ENCODE results near the gene IRX4.

The IRX4 gene

DNA sequence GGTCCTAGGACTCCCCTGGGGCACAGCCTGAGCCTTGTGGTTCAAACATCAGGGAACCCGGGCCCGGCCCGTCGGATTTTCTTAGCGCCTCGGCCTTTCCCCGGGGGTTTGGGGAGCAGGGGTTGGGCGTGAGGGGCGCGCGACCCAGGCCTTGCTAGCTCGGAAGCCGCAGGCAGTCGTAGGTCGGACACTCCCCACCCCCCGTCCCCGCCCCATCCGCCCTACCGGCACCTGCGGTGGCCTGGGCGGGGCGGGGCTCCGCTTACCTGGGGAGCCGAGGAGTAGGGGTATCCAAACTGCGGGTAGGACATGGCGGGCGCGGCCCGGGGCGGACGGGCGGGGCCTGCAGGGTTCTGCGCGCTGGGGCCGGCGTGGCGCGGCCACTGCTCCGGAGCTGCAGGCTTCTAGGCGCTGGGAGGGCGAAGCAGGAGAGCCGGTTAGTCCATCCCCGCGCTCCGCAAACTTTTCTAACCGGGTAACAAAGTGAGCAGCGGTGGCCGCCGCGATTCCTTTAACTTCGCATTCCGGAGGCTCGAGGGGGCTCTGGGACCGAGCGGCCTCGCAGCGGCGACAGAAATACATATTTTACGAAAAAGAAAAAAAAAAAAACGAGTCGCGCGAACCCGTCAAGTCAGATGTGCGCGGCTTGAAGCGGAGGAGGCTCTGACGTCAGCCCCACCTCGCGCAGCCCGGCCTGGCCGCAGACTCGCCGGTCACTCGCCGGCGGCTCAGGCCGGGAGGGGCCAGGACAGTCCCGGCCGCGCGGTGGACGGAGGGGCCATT, at the start of gene IRX4:
TSS of gene IRX4 (minus strand) at position 589 of the 783 bp plus-strand sequence. CDS start at position 311, 278 bp downstream.
- DNase-seq (ENCODE audit: low spot score) = no peak

GRCh38 chr5:1931604-1932231, 49.0 kb upstream of the IRX4 start:
- DNase-seq (ENCODE audit: low spot score) = peak; percentile 80

DNA sequence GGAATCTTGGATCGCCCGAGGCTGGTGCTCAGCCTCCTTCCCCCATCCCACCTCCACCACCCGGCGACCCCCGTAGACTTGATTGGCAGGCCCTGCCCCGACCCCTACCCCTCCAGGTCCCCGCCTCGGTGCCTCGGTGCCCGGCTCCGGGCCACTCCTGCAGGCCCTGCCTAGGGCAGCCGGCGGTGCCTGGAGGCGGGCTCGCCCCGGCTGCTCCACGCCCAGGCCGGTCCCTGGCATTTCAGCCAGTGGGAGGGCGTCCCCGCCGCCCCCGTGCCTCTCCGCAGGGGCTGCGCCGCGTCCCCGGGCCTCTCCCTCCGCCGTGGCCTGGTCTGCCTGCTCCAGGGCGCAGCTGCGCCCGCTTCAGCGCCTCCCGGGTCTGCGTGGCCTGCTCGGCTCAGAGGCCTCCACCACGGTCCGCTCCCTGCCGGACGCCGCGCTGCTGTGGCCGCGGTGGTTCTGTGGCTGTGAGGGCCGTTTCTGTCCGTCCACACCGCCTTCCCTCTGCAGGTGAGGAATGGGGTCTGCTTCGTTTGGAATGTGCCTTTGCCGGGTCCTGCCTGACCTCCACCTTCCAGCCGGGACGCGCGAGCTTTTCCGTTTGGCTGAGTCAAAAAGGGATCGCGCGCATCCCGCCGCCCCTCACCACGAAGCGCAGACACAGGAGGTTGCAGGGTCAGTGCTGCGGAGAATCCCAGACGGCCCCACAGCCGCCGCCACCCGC, 48.3 kb upstream of the IRX4 start:
- peak; percentile 79 for DNase-seq (ENCODE audit: low spot score)

GRCh38 chr5:1930501-1930879, 47.8 kb upstream of the IRX4 start:
- DNase-seq (ENCODE audit: low spot score) = no peak

GRCh38 chr5:1929108-1929991, 46.6 kb upstream of the IRX4 start:
- DNase-seq (ENCODE audit: low spot score) = no peak

DNA sequence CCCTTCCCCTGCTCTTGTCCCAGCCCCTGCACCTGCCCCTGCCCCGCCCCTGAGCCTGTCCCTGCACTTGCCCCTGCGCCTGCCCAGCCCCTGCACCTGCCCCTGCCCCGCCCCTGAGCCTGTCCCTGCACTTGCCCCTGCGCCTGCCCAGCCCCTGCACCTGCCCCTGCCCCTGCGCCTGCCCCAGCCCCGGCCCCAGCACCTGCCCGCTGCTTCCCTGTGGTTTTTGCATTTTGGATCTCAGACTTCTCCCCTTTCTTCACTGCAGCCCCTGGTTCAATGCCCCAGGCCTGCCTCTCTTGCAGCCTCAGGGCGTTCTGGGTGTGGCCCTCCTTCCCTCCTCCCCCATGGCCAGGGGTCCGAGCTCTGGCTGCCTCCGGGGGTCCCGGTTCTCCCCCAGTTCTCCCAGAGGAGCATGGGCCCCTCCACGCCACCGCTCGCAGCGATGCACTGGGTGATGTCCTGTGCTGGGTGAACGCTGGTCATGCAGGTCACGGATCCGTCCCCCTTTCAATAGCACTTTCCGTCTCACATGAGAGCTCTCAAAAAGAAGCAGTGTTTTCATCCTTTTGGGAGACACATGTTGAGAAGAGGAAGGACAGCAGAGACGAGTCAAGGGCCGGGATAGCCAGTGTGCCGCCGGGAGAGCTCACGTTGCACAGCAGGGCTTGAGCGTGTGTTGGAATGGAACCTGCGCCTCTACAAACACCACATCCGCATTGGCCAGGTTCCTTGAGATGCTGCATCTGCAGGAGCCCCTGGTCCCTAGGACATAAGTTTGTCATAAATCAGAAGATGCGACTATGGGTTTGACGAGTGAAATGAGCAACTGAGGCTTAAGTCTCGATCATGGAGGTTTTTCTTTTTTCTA, 44.0 kb upstream of the IRX4 start:
- no peak for DNase-seq (ENCODE audit: low spot score)

GRCh38 chr5:1926071-1926440, 43.3 kb upstream of the IRX4 start:
- DNase-seq (ENCODE audit: low spot score) = no peak

- DNase-seq (ENCODE audit: low spot score) = no peak
These were observed 42.7 kb upstream of the IRX4 start for GRCh38 chr5:1925111-1926070.

GRCh38 chr5:1923766-1924165, 41.0 kb upstream of the IRX4 start:
- DNase-seq (ENCODE audit: low spot score) = no peak

GRCh38 chr5:1923341-1923740, 40.6 kb upstream of the IRX4 start:
- no peak for DNase-seq (ENCODE audit: low spot score)

GRCh38 chr5:1921711-1922110, 39.0 kb upstream of the IRX4 start:
- no peak for DNase-seq (ENCODE audit: low spot score)

- DNase-seq (ENCODE audit: low spot score) = no peak
These were observed 37.0 kb upstream of the IRX4 start for GRCh38 chr5:1919750-1920149.

DNA sequence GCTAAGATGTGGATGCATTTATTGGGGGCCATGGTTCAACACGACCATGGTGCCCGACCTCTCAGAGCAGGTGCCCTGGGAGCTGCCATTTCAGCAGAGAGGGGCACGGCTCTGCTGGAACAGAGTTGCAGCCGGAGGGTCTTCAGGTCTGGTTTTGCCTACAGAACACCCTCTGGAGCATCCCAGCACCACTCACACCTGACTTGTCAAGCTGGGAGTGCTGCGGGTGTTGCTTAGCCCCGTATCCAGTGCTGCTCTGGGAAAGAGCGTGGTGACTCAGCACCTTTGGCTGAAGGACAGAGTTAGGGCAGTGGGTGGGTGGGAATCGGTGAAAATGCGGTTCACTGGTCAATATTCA, 36.5 kb upstream of the IRX4 start:
- no peak for DNase-seq (ENCODE audit: low spot score)

- DNase-seq (ENCODE audit: low spot score) = no peak
These were observed 35.9 kb upstream of the IRX4 start for GRCh38 chr5:1918488-1919208.

DNA sequence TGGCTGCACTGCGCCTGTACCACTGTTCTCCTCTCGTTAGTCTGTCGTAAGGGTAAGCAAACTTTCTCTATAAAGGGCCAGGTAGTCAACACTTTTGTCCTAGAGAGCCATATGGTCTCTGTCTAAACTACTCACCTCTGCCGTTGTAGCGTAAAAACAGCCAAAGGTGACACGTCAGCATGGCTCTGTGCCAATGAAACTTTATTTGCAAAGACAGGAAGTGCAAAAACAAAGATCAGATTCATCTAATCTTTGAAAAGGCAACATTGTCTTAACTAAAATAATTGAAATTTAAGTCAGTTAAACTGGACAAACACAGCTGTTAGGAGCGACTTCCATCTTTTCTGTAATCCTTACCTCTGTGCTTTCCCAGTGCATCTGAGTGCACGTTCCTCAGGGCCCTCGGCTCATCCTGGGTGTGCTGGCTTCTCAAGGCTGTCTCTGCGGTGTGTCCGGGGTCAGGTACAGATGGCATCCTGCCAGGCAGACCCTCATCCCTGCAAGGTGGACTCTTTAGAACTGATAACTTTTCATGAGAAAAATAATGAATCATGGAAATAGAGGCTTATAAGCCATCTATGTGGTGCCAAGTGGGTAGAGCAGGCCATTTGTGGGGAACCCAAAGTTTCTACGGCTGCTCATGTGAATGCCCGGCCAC, 35.2 kb upstream of the IRX4 start:
- DNase-seq (ENCODE audit: low spot score) = no peak

GRCh38 chr5:1916041-1917001, 33.6 kb upstream of the IRX4 start:
- DNase-seq (ENCODE audit: low spot score) = no peak

GRCh38 chr5:1915316-1915715, 32.6 kb upstream of the IRX4 start:
- DNase-seq (ENCODE audit: low spot score) = no peak

GRCh38 chr5:1914471-1914870, 31.7 kb upstream of the IRX4 start:
- DNase-seq (ENCODE audit: low spot score) = no peak

Data from left forelimb (tissue), 1 donor.